Measurements from ENCODE around the gene SLC25A40.

SLC25A40 gene

GRCh38 chr7:87784424-87784823 lies 91.7 kb downstream of the SLC25A40 start:
- Histone ChIP-seq H3K27ac (replicated peaks) (no peak overlapping the region), H3K27me3 (ENCODE audit: insufficient read depth, poor library complexity, severe bottlenecking) (no peaks in the 10 kb centered on the region), H3K4me3 (replicated peaks; ENCODE audit: insufficient read depth, low read length) (no peak overlapping the region)
- no peak for DNase-seq (ENCODE audit: low read depth in 1 of 2, low spot score in 1 of 2)
- no peak for TF ChIP-seq CTCF (IDR thresholded peaks at IDR 0.05; ENCODE audit: insufficient read depth, low read length)
- no peak for TF ChIP-seq POLR2AphosphoS5 (IDR thresholded peaks at IDR 0.05; ENCODE audit: low read depth)
- TF ChIP-seq GABPA (IDR thresholded peaks at IDR 0.05; ENCODE audit: low read depth), result no peak
- TF ChIP-seq SPI1 (IDR thresholded peaks at IDR 0.05; ENCODE audit: borderline replicate concordance, low read depth), result no peak
- TF ChIP-seq REST (IDR thresholded peaks at IDR 0.05; ENCODE audit: insufficient replicate concordance, low read depth), result no peak

All from HL-60 (cell line).